HG02884 (cell line): ENCODE data around the gene SLC43A2.
"Not testable (repeated sequence)": the region's sequence is repeated elsewhere in the genome, so short reads cannot be mapped to it uniquely, and the experiment has no call there.

ENCODE experiments used
- ATAC-seq: cut with Tn5 transposase; IDR thresholded peaks from one replicate; pipeline ENCODE4 v1.9.1; 2021; ENCODE audit warnings: mild to moderate bottlenecking, moderate library complexity; ENCODE audit not compliant: unreplicated experiment

The SLC43A2 gene

GRCh38 chr17:1565877-1566276 lies 62.8 kb downstream of the SLC43A2 start:
- no peak for ATAC-seq

GRCh38 chr17:1563786-1564613 lies 64.6 kb downstream of the SLC43A2 start:
- ATAC-seq = no peak

GRCh38 chr17:1563471-1563785 lies 65.2 kb downstream of the SLC43A2 start:
- ATAC-seq = not testable (repeated sequence)

- peak; percentile 34 for ATAC-seq
Observed at GRCh38 chr17:1562176-1562643, 66.4 kb downstream of the SLC43A2 start.

GRCh38 chr17:1561420-1562175 lies 67.0 kb downstream of the SLC43A2 start:
- ATAC-seq = no peak

- ATAC-seq = no peak
Observed at GRCh38 chr17:1560858-1561355, 67.7 kb downstream of the SLC43A2 start.

- ATAC-seq = no peak
Observed at GRCh38 chr17:1560101-1560857, 68.4 kb downstream of the SLC43A2 start.

- no peak for ATAC-seq
Observed at GRCh38 chr17:1559047-1560043, 69.3 kb downstream of the SLC43A2 start.

- no peak for ATAC-seq
Observed at GRCh38 chr17:1558401-1558800, 70.2 kb downstream of the SLC43A2 start.

- no peak for ATAC-seq
Observed at GRCh38 chr17:1557355-1558095, 71.1 kb downstream of the SLC43A2 start.

- ATAC-seq = no peak
Observed at GRCh38 chr17:1555651-1556471, 72.8 kb downstream of the SLC43A2 start.

GRCh38 chr17:1554751-1555540 lies 73.7 kb downstream of the SLC43A2 start:
- no peak for ATAC-seq

- no peak for ATAC-seq
Observed at GRCh38 chr17:1553354-1554266, 75.0 kb downstream of the SLC43A2 start.

GRCh38 chr17:1552932-1553331 lies 75.7 kb downstream of the SLC43A2 start:
- no peak for ATAC-seq

GRCh38 chr17:1551741-1552140 lies 76.9 kb downstream of the SLC43A2 start:
- ATAC-seq = no peak

GRCh38 chr17:1548032-1548431 lies 80.6 kb downstream of the SLC43A2 start:
- no peak for ATAC-seq
